GM19397 (cell line): ENCODE data around the gene PDXDC1.
A peak's percentile ranks its signal among the peaks of the same experiment; 100 is the strongest.
"Not testable (repeated sequence)": the region's sequence is repeated elsewhere in the genome, so short reads cannot be mapped to it uniquely, and the experiment has no call there.

Experiments
- ATAC-seq: cut with Tn5 transposase; IDR thresholded peaks from one replicate; pipeline ENCODE4 v1.9.1; 2021; ENCODE audit warnings: mild to moderate bottlenecking, moderate library complexity; ENCODE audit not compliant: unreplicated experiment

The PDXDC1 gene

GRCh38 chr16:15034266-15035162 is 59.7 kb downstream of the PDXDC1 start:
- ATAC-seq = no peak

- ATAC-seq = no peak
Observed at GRCh38 chr16:15035163-15035729, 60.4 kb downstream of the PDXDC1 start.

- no peak for ATAC-seq
Observed at GRCh38 chr16:15037003-15037402, 62.2 kb downstream of the PDXDC1 start.

GRCh38 chr16:15037745-15038144 is 62.9 kb downstream of the PDXDC1 start:
- ATAC-seq = no peak

- ATAC-seq = no peak
Observed at GRCh38 chr16:15038689-15039088, 63.9 kb downstream of the PDXDC1 start.

GRCh38 chr16:15041271-15042004 is 66.6 kb downstream of the PDXDC1 start:
- no peak for ATAC-seq

- no peak for ATAC-seq
Observed at GRCh38 chr16:15043344-15043743, 68.5 kb downstream of the PDXDC1 start.

GRCh38 chr16:15044286-15044685 is 69.5 kb downstream of the PDXDC1 start:
- ATAC-seq = no peak

GRCh38 chr16:15045270-15045669 is 70.4 kb downstream of the PDXDC1 start:
- not testable (repeated sequence) for ATAC-seq

- ATAC-seq = no peak
Observed at GRCh38 chr16:15046692-15047376, 72.0 kb downstream of the PDXDC1 start.

- no peak for ATAC-seq
Observed at GRCh38 chr16:15049581-15050180, 74.9 kb downstream of the PDXDC1 start.

- ATAC-seq = not testable (repeated sequence)
Observed at GRCh38 chr16:15050440-15050839, 75.6 kb downstream of the PDXDC1 start.

- ATAC-seq = no peak
Observed at GRCh38 chr16:15051387-15051951, 76.6 kb downstream of the PDXDC1 start.

- no peak for ATAC-seq
Observed at GRCh38 chr16:15052747-15053476, 78.1 kb downstream of the PDXDC1 start.

- no peak for ATAC-seq
Observed at GRCh38 chr16:15053904-15054303, 79.1 kb downstream of the PDXDC1 start.

- no peak for ATAC-seq
Observed at GRCh38 chr16:15054357-15055140, 79.7 kb downstream of the PDXDC1 start.

- peak; percentile 69 for ATAC-seq
Observed at GRCh38 chr16:15055141-15056053, 80.6 kb downstream of the PDXDC1 start.
